Neural progenitor cell (in vitro differentiated cells): ENCODE results near the gene TIMP2.

ENCODE experiments used
- CTCF ChIP-seq: fragments of 200-600 bp; sonication (generic); IDR thresholded peaks from 2 replicates; pipeline ENCODE4 v1.5.1; 2017; ENCODE audit warnings: antibody characterized with exemption, mild to moderate bottlenecking
- EZH2phosphoT487 ChIP-seq: fragments of 200-600 bp; sonication (generic); IDR thresholded peaks from 2 replicates; pipeline ENCODE4 v1.6.1; 2017; ENCODE audit warnings: antibody characterized with exemption

DNA sequence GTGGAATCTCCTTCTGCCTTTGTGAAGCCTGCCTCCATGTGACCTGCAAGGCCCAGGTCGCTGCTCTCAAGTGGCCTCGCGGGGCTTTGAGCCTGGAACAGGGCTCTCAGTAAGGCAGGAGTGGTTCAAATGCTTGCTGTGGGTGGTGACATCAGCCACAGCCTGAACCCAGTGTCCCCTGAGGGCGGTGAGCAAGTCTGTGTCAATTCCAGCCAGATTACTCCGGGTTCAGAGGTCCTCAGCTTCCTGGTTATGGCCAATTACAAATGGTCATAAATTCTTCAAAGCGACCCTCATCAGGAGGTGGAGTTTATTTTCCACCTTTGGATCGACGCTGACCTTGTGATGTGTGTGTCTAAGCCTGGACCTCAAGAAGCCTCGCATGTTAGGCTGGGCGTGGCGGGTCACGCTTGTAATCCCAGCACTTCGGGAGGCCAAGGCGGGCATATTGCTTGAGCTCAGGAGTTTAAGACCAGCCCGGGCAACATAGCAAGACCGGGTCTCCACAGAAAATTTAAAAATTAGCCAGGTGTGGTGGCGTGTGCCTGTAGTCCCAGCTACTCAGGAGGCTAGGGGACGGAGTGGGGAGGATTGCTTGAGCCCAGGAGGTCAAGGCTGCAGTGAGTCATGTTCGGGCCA, 37.3 kb upstream of the TIMP2 start:
- TF ChIP-seq CTCF (no peak), EZH2phosphoT487 (no peak)
